Measurements from ENCODE around the gene CST9. TPM values are rescaled to one million over a fixed set of nuclear protein-coding genes. Genes with fewer than 3 reads are reported as not detected.
A peak's percentile ranks its signal among the peaks of the same experiment; 100 is the strongest.
"Not testable (repeated sequence)": the region's sequence is repeated elsewhere in the genome, so short reads cannot be mapped to it uniquely, and the experiment has no call there.

The CST9 gene
- total RNA-seq, 1 donor = not detected

- TF ChIP-seq CTCF (IDR thresholded peaks at IDR 0.05; ENCODE audit: insufficient read depth, low read length) = no peak
- H3K4me3 ChIP-seq (ENCODE audit: low read depth, low read length) = no peak overlapping the region
- peak; percentile 56 for DNase-seq (ENCODE audit: low read depth)
These were observed 18.6 kb upstream of the CST9 start for GRCh38 chr20:23624324-23624691.

GRCh38 chr20:23623666-23624323, 18.1 kb upstream of the CST9 start:
- no peak for DNase-seq (ENCODE audit: low read depth)
- no peak overlapping the region for H3K4me3 ChIP-seq (ENCODE audit: low read depth, low read length)
- TF ChIP-seq CTCF (IDR thresholded peaks at IDR 0.05; ENCODE audit: insufficient read depth, low read length) = no peak

- DNase-seq (ENCODE audit: low read depth) = peak; percentile 95
- peak overlapping the region; percentile 60 for H3K4me3 ChIP-seq (ENCODE audit: low read depth, low read length)
- TF ChIP-seq CTCF (IDR thresholded peaks at IDR 0.05; ENCODE audit: insufficient read depth, low read length) = no peak
These were observed 17.2 kb upstream of the CST9 start for GRCh38 chr20:23622839-23623343.

- H3K4me3 ChIP-seq (ENCODE audit: low read depth, low read length) = peak overlapping the region; percentile 60
- DNase-seq (ENCODE audit: low read depth) = not testable (repeated sequence)
These were observed 16.7 kb upstream of the CST9 start for GRCh38 chr20:23622401-23622800.

- not testable (repeated sequence) for H3K4me3 ChIP-seq (ENCODE audit: low read depth, low read length)
These were observed 15.1 kb upstream of the CST9 start for GRCh38 chr20:23620670-23621386.

GRCh38 chr20:23614163-23614562, 8.4 kb upstream of the CST9 start:
- no peak overlapping the region for H3K4me3 ChIP-seq (ENCODE audit: low read depth, low read length)
- DNase-seq (ENCODE audit: low read depth) = no peak
- no peak for TF ChIP-seq CTCF (IDR thresholded peaks at IDR 0.05; ENCODE audit: insufficient read depth, low read length)

More at GRCh38 chr20:23620670-23621386, 15.1 kb upstream of the CST9 start:
- not testable (repeated sequence) for DNase-seq (ENCODE audit: low read depth)

- peak; percentile 71 for DNase-seq (ENCODE audit: low read depth)
- H3K4me3 ChIP-seq (ENCODE audit: low read depth, low read length) = no peak overlapping the region
These were observed 8.0 kb upstream of the CST9 start for GRCh38 chr20:23613676-23614075.

More at GRCh38 chr20:23613676-23614075, 8.0 kb upstream of the CST9 start:
- no peak for TF ChIP-seq CTCF (IDR thresholded peaks at IDR 0.05; ENCODE audit: insufficient read depth, low read length)
